Right forelimb (tissue), 1 donor: ENCODE data around the gene MRM3.
"Not testable (repeated sequence)": the region's sequence is repeated elsewhere in the genome, so short reads cannot be mapped to it uniquely, and the experiment has no call there.

ENCODE experiments used
- DNase-seq: peaks from one replicate; pipeline ENCODE4 v3.0.0-alpha.2; 2018

Gene MRM3

GRCh38 chr17:781805-782731, at the start of gene MRM3, which contains the start of gene GLOD4:
Gene MRM3 (plus strand): TSS chr17:782353. CDS start chr17:782379, 26 bp downstream.
Gene GLOD4 (minus strand): TSS chr17:782280. CDS start chr17:782255, 25 bp downstream.
- DNase-seq = peak; percentile 99

GRCh38 chr17:732902-733720, 49.0 kb upstream of the MRM3 start:
- peak; percentile 56 for DNase-seq

- no peak for DNase-seq
Observed at GRCh38 chr17:733743-734142, 48.4 kb upstream of the MRM3 start.

GRCh38 chr17:737561-738113, 44.5 kb upstream of the MRM3 start:
- DNase-seq = no peak

- no peak for DNase-seq
Observed at GRCh38 chr17:740240-741017, 41.7 kb upstream of the MRM3 start.

GRCh38 chr17:742147-742793, 39.9 kb upstream of the MRM3 start:
- DNase-seq = no peak

GRCh38 chr17:743139-743538, 39.0 kb upstream of the MRM3 start:
- DNase-seq = no peak

- no peak for DNase-seq
Observed at GRCh38 chr17:744937-745336, 37.2 kb upstream of the MRM3 start.

- no peak for DNase-seq
Observed at GRCh38 chr17:745406-745805, 36.7 kb upstream of the MRM3 start.

- DNase-seq = no peak
Observed at GRCh38 chr17:746181-746580, 36.0 kb upstream of the MRM3 start.

- no peak for DNase-seq
Observed at GRCh38 chr17:746783-747629, 35.1 kb upstream of the MRM3 start.

- DNase-seq = not testable (repeated sequence)
Observed at GRCh38 chr17:748604-749003, 33.5 kb upstream of the MRM3 start.

GRCh38 chr17:749359-749758, 32.8 kb upstream of the MRM3 start:
- not testable (repeated sequence) for DNase-seq

GRCh38 chr17:750431-751037, 31.6 kb upstream of the MRM3 start:
- DNase-seq = no peak

GRCh38 chr17:751269-752001, 30.7 kb upstream of the MRM3 start:
- DNase-seq = no peak

GRCh38 chr17:752002-752619, 30.0 kb upstream of the MRM3 start, which contains the start of gene GEMIN4:
Gene GEMIN4 (minus strand): TSS chr17:752264. CDS start chr17:752142, 122 bp downstream.
- DNase-seq = peak; percentile 99

GRCh38 chr17:752620-753219, 29.4 kb upstream of the MRM3 start:
- peak; percentile 82 for DNase-seq

- no peak for DNase-seq
Observed at GRCh38 chr17:753418-753817, 28.7 kb upstream of the MRM3 start.
